DMS153 treated with DMSO at 0.1 percent for 48 hours (cell line): ENCODE data around the gene IFT57.
"Not testable (repeated sequence)": the region's sequence is repeated elsewhere in the genome, so short reads cannot be mapped to it uniquely, and the experiment has no call there.

Experiments used
- DNase-seq: peaks from one replicate; lab custom pipeline; 2025; ENCODE audit not compliant: unreplicated experiment; lab: John Stamatoyannopoulos, UW

The IFT57 gene, protein sequence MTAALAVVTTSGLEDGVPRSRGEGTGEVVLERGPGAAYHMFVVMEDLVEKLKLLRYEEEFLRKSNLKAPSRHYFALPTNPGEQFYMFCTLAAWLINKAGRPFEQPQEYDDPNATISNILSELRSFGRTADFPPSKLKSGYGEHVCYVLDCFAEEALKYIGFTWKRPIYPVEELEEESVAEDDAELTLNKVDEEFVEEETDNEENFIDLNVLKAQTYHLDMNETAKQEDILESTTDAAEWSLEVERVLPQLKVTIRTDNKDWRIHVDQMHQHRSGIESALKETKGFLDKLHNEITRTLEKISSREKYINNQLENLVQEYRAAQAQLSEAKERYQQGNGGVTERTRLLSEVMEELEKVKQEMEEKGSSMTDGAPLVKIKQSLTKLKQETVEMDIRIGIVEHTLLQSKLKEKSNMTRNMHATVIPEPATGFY

DNA sequence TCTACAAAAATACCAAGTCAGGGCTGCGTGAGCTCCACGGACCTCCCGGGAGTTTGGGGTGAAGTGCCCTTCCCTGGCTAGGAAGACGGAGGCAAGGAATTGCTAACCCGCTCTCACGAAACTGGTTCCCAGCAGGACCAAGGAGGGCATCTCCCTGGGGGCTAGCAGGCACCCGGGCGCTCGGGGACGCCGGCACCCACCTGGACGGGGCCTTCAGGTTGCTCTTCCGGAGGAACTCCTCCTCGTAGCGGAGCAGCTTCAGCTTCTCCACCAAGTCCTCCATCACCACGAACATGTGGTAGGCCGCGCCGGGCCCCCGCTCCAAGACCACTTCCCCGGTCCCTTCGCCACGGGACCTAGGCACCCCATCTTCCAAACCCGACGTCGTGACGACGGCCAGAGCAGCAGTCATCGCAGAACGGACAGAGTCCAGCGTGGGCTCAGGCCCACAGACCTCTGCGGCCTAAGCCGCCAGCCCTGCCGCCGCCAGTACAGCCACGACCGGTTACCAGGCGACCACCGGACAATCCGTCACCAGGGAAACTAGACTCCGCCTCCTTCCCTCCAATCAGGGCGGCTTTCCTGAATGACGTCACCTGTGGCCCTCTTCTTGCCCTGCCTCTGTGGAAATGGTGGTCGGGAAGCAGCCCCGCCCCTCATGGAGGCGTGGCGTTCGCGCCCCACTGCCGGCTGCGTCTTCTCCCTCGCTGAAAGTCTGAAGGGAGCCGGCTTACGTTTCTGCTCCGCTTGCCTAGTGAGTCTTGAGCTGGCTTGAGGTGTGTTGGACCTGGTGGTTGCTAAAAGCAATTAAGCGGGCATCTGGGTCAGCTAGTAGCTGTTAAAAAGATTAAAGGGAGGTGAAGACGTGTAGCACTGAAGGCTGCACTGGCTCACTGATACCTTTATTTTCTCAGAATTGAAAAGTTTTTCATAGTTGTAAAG is at the start of gene IFT57:
Gene IFT57, minus strand, starts transcription at position 514 of the 942 bp plus-strand sequence. Its CDS starts 102 bp downstream, at position 412.
- peak; percentile 94 for DNase-seq

DNA sequence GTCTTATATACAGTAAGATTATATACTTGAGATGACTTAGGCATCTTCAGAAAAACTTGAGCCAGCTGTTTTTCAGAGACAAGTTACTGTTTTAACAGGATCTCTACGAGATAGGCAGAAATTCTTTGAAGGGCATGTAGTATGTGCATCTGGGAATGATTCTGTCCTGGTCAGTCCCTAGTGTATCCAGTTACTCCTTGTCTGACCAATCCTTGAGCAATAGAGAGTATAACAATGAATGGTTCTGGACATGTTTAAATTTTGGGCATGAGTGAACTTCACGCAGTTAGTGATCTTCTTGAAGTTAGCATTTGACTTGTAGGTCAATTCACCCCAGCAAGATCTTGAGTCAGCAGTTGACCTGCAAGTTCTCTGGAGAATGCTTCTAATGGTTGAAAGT is 49.4 kb upstream of the IFT57 start:
- DNase-seq: no peak

DNA sequence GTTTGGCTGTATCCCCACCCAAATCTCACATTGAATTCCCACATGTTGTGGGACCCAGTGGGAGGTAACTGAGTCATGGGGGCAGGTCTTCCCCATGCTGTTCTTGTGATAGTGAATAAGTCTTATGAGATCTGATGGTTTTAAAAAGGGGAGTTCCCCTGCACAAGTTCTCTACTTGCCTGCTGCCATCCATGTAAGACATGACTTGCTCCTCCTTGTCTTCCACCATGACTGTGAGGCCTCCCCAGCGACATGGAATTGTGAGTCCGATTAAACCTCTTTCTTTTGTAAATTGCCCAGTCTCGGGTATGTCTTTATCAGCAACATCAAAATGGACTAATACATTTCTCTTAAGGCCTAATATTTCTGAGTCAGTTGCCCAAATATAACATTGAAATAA is 46.0 kb upstream of the IFT57 start:
- not testable (repeated sequence) for DNase-seq

DNA sequence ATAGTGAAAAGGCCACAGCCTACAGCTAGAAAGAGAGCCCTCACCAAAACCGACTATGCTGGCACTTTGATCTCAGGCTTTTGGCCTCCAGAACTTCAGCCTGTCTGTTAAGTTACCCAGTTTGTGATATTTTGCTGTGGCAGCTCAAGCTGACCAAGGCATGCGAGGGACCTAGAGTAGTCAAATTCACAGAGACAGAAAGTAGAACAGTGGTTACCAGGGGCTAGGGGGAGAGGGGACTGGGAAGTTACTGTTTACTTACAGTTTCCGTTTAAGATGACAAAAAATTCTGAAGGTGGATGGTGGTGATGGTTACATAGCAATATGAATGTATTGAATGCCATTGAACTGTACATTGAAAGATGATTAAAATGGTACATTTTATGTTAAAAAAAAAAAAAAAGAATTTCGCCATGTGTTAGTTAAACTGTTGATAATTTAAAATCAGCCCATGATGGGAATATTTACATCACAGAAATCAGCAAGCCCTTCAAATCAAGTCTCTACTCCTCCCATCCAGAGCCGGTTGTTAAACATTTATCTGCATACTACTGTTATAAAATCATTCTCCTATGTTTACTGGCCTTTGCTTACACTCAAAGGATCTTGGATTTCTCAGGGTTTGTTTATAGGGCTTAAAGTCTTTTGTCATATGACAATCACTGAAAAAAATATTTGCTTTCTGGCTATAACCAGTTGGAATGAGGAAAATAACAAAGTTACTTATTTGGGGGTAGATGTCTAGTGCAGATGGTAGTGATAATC is 42.5 kb upstream of the IFT57 start:
- DNase-seq: not testable (repeated sequence)

DNA sequence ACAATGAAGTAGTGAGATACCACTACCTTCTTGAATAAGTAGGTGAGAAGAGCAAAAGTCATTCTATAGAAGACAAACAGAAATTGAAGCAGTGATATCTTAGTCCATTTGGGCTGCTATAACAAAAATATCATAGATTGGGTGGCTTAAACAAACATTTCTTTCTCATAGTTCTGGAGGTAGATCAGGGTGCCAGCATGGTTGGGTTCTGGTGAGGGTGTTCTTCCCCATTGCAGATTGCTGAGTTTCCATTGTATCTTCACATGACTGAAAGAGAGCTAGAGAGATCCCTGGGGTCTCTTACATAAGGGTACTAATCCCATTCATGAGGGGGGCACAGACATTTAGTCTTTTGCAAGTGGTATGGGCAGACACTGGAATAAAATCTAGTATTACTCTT is 32.9 kb upstream of the IFT57 start:
- DNase-seq: no peak

DNA sequence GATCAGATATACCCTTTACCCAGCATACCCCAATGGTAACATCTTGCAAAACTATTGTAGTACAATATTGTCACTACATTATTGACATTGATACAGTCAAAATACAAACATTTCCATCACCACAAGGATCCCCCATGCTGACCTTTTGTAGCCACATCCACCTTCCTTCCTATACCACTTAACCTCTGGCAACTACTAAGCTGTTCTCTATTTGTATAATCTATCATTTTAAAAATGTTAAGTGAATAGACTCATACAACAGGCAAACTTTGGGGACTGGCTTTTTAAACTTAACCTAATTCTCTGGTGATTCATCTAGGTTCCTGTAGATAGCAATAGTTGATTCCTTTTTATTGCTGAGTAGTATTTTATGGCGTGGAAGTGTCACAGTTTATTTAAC is 29.6 kb upstream of the IFT57 start:
- no peak for DNase-seq

DNA sequence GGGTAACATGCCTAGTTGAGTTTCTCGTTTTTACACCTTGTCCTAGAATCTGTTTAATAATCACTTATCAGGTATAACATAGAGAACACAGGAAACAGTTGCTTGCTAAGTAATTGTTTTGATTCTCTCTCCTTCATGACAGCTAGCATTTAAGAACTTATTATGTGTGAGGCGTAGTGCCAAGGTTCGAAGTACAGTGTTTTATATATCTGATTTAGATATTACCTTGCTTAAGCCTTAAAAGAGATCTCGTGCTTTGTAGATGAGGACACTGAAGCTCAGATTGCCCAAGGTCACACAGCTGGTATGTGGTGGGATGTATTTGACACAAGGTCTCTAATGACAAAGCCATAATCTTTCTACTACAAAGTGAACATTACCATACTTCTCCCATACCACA is 29.0 kb upstream of the IFT57 start:
- no peak for DNase-seq

DNA sequence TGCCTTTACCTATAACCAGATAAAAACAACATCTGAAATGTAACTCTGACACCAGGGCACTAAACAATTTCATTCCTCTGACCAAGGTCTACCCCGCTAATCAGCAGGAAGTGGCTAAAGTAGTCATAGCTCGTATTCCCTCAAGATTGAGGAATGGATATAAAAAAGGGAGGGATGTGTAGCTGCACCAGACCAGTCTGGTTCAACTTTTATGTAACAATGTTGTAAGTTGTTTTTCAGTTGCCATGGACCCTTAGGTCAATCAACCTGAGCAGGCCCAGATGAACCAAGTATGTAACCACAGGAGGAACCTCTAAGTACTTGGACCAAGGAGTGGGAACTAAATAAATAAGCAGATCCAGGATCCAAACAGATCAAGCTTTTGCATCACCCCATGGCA is 28.4 kb upstream of the IFT57 start:
- DNase-seq: no peak

DNA sequence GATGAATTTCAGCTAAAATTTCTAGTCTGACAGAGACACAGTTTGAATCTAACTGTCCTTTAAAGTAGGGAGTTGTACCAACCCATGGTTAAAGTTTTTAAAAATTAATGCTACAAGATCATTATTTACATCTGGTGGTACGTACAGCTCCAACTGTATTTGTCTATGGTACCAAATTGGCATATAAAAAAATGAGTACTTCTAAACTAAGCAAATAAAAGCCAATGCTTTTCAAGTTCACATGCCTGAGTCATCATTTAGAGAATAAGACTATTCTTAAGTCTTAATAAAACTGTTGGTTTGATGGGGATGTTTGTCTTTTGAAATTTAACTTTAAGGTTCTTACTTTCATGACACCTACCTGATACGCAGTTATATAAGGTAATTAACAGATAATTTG is 21.0 kb upstream of the IFT57 start:
- DNase-seq: no peak

DNA sequence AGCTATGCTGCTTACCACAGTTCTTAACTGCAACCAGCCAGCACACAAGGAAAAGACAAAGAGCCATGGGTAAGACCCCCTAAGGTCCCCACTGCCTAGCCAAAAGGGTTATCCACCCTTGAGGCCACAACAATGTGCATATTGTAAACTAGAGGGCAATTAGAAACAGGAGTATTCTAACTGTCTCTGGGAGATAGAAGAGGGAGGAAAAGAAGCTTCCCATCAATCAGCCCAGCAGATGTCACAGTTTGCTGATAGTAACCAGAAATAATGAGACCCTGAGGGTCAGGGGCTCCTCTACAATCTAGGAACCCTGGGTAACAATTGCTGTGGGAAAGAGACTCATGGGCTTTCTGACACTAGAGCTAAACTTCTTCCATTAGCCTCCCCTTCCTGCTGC is 20.6 kb upstream of the IFT57 start:
- DNase-seq: no peak

DNA sequence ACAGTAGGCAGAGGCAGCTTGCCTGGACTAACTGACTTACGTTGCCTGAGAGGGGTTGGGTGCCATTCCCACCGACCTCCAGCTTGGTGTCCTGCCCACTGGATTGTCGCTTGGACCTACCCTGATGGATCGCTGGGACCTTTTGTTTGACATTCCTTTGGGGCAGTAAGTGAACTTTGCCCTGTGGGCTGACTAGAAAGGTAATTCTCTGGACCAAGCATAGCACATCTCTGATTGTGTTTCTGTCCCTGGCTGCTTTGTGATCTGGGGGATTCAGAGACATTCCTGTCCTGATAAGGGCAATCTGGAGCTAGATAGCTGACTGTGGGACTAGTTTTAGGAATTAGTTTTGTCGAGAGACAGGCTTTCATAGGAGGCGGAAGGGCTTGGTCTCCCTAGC is 19.5 kb upstream of the IFT57 start:
- no peak for DNase-seq

DNA sequence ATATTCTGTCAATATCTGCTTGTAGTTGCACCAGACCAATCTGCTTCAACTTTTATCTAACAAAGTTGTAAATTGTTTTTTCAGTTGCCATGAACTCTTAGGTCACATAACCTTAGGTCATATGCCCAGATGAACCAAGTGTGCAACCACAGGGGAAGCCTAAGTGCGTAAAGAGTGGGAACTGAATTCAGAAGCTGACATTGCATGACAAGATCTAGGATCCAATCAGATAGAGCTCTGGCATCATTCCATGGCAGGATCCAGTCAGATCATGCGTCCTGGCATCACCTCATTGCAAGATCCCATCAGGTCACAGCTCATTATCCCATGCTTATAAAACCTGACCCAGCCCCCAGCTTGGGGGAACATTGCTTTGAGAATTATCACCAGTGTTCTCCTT is 18.9 kb upstream of the IFT57 start:
- no peak for DNase-seq

DNA sequence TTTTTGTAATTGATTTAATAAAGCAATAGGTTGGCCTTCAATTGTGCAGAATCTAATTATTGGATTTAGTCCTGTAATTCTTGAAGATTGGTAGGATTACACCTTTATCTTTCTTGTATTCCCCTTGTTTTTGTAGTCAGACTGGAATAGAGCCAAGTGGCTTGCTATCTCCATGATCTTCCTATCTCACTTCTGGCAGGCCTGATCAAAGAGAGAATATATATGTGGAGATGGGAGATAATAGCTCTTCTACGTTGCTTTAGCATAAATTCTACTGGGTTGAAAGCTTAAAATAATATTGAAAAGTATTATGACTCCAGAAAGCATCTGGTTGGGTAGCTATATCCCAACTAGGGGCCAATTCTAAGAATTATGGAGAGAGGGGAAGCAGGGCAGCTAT is 16.9 kb upstream of the IFT57 start:
- no peak for DNase-seq

DNA sequence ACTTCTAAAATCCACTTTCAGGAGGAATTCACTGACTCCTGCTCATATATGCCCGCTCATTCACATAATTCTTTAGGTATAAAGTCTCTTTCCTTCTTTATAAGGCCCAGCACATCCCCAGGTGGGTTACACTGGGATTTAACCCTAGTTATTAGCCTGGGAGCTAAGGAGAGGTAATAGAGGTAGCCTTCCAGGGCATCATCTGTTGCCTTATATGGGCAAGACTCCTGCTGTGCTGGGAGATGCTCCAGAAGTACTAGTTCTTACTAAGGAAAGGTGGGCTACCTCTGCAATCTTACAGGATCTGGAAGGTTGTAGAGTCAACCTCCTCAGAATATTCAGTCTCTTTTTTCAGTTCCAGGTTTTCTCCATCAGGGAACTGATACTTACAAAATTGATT is 13.1 kb upstream of the IFT57 start:
- DNase-seq: no peak

DNA sequence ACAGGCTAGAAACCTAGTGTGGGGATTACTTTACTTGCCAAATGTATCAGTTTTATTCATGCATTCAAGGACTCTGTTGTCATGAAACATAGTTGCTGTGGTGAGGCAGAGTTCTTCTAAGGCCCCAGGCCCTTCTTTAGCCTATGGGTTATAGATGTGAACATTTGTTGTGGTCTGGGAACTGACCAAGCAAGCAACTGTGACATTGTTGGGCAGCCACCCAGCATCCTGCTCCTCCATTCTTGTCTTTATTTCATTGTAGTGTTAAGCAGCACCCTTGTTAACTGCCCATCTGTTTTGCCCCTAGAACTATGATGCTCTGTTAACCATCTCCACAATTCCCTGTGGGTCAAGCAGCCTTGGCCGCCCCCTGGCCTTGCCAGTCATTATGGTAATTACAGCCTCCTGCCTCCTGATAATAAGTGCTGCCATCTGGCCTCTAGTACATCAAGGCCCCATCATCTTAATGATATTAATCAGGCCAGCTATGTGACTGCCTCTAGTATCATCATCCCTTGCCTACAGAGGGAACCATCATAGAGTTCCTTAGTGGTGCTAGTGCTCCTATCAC is 12.2 kb upstream of the IFT57 start:
- DNase-seq: no peak

DNA sequence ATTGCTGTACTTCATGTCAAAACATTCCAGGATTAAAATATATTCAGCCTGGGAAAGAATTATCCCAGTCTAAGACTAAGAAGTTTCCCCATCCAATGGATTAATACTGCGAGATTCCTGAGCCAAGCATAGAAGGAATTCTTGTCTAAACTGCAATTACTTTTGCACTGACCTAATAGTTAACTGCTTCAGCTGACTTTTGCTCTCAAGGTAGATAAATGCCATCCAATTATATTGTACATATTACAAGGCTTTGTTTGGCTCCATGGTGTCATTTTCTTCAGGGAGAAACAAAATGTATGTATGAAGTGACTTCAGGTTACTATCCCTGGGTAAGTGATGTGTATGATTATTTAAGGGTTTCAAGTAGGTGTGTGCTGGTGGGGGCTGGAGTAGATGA is 6.1 kb upstream of the IFT57 start:
- DNase-seq: no peak

DNA sequence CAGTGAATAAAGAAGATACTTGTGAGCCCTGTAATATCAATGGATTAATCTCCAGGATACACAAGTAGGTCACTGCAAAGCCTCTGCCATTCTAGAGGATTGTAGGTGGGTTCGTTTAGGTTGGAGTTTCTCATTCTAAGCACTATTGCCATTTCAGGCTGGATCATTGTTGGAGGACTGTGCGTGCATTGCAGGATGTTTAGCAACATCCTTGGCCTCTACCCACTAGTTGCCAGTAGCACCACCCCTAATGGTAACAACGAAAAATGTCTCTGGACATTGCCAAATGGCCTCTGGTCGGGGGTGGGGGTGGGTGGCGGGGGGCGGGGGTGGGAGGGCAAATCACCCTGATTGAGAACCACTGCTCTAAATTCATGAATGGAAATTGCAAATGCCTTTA is 4.9 kb upstream of the IFT57 start:
- no peak for DNase-seq

DNA sequence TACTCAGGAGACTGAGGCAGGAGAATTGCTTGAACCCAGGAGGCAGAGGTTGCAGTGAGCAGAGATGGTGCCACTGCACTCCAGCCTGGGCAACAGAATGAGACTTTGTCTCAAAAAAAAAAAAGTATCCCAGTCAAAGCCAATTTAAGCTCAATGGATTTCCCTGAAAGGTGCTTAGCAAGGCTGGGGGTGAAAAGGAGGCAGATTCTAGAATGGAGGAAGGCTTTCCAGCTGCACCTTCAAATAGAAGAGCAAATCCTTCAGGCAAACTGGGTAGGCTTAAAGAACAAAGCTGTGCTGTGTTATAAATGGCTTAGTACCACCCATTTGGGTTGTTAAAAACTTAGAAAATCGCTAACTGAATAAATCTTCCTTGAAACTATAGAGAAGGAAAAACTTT is 3.0 kb upstream of the IFT57 start:
- no peak for DNase-seq

DNA sequence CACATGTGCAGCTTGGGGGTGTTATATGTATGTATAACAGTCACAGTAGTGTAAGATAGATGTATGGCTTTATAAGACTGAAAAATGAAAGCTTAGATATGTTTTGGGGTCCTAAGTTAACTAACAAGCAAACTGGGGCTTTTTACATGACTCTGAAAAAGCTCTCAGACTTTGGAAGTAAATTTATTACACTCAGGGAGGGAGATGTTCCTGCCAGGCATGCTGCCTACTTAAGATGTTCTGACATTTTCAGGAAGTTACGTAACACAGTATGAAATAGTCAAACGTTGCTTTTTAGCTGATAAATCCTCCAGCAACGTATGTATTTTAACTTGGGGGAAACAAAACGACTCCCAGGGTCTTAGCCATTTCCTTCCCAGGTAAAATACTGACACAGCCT is 1.7 kb upstream of the IFT57 start:
- no peak for DNase-seq

DNA sequence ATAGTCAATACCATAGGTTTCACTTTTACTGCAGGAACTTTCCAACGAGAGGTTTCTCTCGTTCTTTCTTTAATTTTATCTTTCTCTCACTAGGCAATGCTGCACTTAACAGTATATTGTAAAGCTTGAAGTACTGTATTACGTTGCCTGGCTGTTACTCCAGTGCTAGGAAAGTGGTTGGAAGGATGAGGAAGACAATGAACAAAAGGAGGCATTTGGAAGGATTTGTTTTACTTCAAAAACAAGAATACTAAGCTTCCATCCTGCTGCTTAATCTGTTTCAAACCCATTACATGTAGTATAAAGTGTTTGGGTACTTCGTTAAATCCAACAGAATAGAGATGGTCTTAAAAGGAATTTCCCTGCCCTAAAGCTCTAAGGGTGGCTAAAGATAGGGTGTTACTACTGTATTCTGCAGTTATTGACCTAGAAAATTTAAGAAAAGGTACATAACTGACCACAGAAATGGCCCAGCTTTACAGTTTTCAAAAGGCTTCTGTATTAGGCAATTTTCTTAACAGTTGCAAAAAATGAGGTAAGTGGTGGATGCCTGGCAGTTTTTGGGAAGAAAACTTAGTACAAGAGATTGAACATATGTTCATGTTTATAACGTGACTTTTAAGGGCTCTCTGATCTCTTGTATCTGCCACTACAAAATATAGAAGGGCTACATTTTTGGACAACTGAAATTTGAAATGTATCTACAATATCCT is 785 bp upstream of the IFT57 start:
- peak; percentile 52 for DNase-seq
